MM.1S (cell line): ENCODE data around the gene FCER1A.

Experiments
- CTCF ChIP-seq: fragments of 300-600 bp; sonication (generic); IDR thresholded peaks from 2 replicates; pipeline ENCODE4 v1.5.1; 2016; ENCODE audit warnings: antibody characterized with exemption, low read length, mixed read lengths
- EZH2 ChIP-seq: fragments of 300-600 bp; sonication (generic); optimal IDR thresholded peaks from 2 replicates; pipeline ENCODE3; 2017; ENCODE audit warnings: low read depth, mild to moderate bottlenecking, antibody characterized with exemption, low read length, mixed read lengths

DNA sequence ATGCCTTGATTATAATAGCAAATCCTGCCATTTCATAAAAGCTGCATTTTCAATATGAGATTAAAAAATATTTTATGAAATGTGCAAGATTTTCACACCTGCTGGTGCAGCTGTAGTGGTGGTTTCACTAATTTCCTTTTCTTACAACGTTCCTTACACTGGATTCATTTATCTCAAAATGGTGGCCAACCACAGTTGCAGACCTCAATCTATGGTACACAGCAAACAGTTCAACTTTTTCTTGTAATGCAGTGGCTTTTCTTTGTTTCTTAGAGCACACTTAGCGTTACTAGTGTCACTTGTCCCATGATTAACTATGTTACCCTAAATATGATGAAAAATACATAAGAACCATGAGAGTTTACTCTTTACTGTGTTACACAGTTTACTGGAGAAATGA, 32.7 kb downstream of the FCER1A start:
- TF ChIP-seq CTCF (no peak), EZH2 (no peak)
